ENCODE measurements around the gene POU3F3.

The POU3F3 gene

GRCh38 chr2:104840893-104841585 is 12.9 kb upstream of the POU3F3 start:
- no peak overlapping the region for H3K4me3 ChIP-seq (ENCODE audit: low read length)
- TF ChIP-seq CTCF (conservative IDR thresholded peaks at IDR 0.05; ENCODE audit: low read length) = no peak
- DNase-seq (ENCODE audit: low read depth) = no peak

- no peak overlapping the region for H3K4me3 ChIP-seq (ENCODE audit: low read length)
- no peak for TF ChIP-seq CTCF (conservative IDR thresholded peaks at IDR 0.05; ENCODE audit: low read length)
- DNase-seq (ENCODE audit: low read depth) = no peak
These were observed 12.2 kb upstream of the POU3F3 start for GRCh38 chr2:104841744-104842143.

- no peak for TF ChIP-seq CTCF (conservative IDR thresholded peaks at IDR 0.05; ENCODE audit: low read length)
- no peak for DNase-seq (ENCODE audit: low read depth)
- no peak overlapping the region for H3K4me3 ChIP-seq (ENCODE audit: low read length)
These were observed 8.9 kb upstream of the POU3F3 start for GRCh38 chr2:104844807-104845551.

- no peak overlapping the region for H3K4me3 ChIP-seq (ENCODE audit: low read length)
- DNase-seq (ENCODE audit: low read depth) = no peak
- no peak for TF ChIP-seq CTCF (conservative IDR thresholded peaks at IDR 0.05; ENCODE audit: low read length)
These were observed 8.4 kb upstream of the POU3F3 start for GRCh38 chr2:104845552-104845931.

GRCh38 chr2:104845946-104846785 is 7.7 kb upstream of the POU3F3 start:
- no peak for TF ChIP-seq CTCF (conservative IDR thresholded peaks at IDR 0.05; ENCODE audit: low read length)
- no peak for DNase-seq (ENCODE audit: low read depth)
- no peak overlapping the region for H3K4me3 ChIP-seq (ENCODE audit: low read length)

- TF ChIP-seq CTCF (conservative IDR thresholded peaks at IDR 0.05; ENCODE audit: low read length) = no peak
- no peak overlapping the region for H3K4me3 ChIP-seq (ENCODE audit: low read length)
- DNase-seq (ENCODE audit: low read depth) = no peak
These were observed 6.9 kb upstream of the POU3F3 start for GRCh38 chr2:104846786-104847585.

Data from AG10803 (cell line).